ENCODE data around the gene IRF5.
"Not testable (repeated sequence)": the region's sequence is repeated elsewhere in the genome, so short reads cannot be mapped to it uniquely, and the experiment has no call there.

Gene IRF5

GRCh38 chr7:128906001-128906765 is 31.5 kb upstream of the IRF5 start:
- DNase-seq: no peak

GRCh38 chr7:128906766-128907559 is 30.8 kb upstream of the IRF5 start:
- DNase-seq: no peak

GRCh38 chr7:128908750-128909624 is 28.7 kb upstream of the IRF5 start:
- no peak for DNase-seq

- DNase-seq: no peak
Observed at GRCh38 chr7:128909625-128910568, 27.8 kb upstream of the IRF5 start.

- no peak for DNase-seq
Observed at GRCh38 chr7:128910569-128910945, 27.2 kb upstream of the IRF5 start, which contains the start of gene KCP. Gene KCP, minus strand, starts transcription at chr7:128910709. Its CDS starts 33 bp downstream, at chr7:128910676.

- DNase-seq: no peak
Observed at GRCh38 chr7:128911423-128912031, 26.2 kb upstream of the IRF5 start.

GRCh38 chr7:128912281-128912680 is 25.4 kb upstream of the IRF5 start:
- no peak for DNase-seq

- DNase-seq: not testable (repeated sequence)
Observed at GRCh38 chr7:128912709-128913495, 24.8 kb upstream of the IRF5 start.

- DNase-seq: no peak
Observed at GRCh38 chr7:128913870-128914565, 23.7 kb upstream of the IRF5 start.

GRCh38 chr7:128914566-128915151 is 23.1 kb upstream of the IRF5 start:
- no peak for DNase-seq

GRCh38 chr7:128915271-128915819 is 22.4 kb upstream of the IRF5 start:
- DNase-seq: no peak

GRCh38 chr7:128915841-128916642 is 21.7 kb upstream of the IRF5 start:
- DNase-seq: no peak

- DNase-seq: no peak
Observed at GRCh38 chr7:128916643-128916915, 21.1 kb upstream of the IRF5 start.

GRCh38 chr7:128917122-128917521 is 20.6 kb upstream of the IRF5 start:
- no peak for DNase-seq

- DNase-seq: no peak
Observed at GRCh38 chr7:128918016-128918665, 19.6 kb upstream of the IRF5 start.

GRCh38 chr7:128919241-128919640 is 18.5 kb upstream of the IRF5 start:
- DNase-seq: no peak

All from hypothalamus (tissue), 51 donors.